Measurements from ENCODE around the gene TXNDC11. TPM values are rescaled to one million over a fixed set of nuclear protein-coding genes. Genes with fewer than 3 reads are reported as not detected.

The TXNDC11 gene
- total RNA-seq, 1 donor from 2014 or later, result 14.1 TPM

GRCh38 chr16:11635113-11635652, 107.5 kb downstream of the TXNDC11 start:
- Histone ChIP-seq H3K4me3 (ENCODE audit: low read length in 3 of 3) (no peak overlapping the region), H3K9me3 (ENCODE audit: control insufficient read depth in 3 of 3, low read length in 3 of 3) (no peaks in the 10 kb centered on the region), H3K27ac (ENCODE audit: low read depth, low read length) (no peak overlapping the region), H3K4me1 (ENCODE audit: control insufficient read depth in 3 of 3, insufficient read depth in 3 of 3, low read length in 3 of 3) (peaks cover 6 to 17% (median 9%) of the 10 kb centered on the region in 3 donors), H3K9ac (ENCODE audit: low read depth in 1 of 3, low read length in 3 of 3) (no peak overlapping the region), H3K27me3 (ENCODE audit: control insufficient read depth in 3 of 3, insufficient read depth in 3 of 3, low read length in 3 of 3) (no peaks in the 10 kb centered on the region), H3K36me3 (ENCODE audit: control insufficient read depth in 3 of 3, insufficient read depth in 3 of 3, low read length in 3 of 3) (no peaks in the 10 kb centered on the region)

- Histone ChIP-seq H3K9me3 (ENCODE audit: control insufficient read depth in 3 of 3, low read length in 3 of 3) (no peaks in the 10 kb centered on the region), H3K27ac (ENCODE audit: low read depth, low read length) (no peak overlapping the region), H3K27me3 (ENCODE audit: control insufficient read depth in 3 of 3, insufficient read depth in 3 of 3, low read length in 3 of 3) (no peaks in the 10 kb centered on the region), H3K4me1 (ENCODE audit: control insufficient read depth in 3 of 3, insufficient read depth in 3 of 3, low read length in 3 of 3) (peaks cover 0 to 10% (median 3%) of the 10 kb centered on the region in 3 donors), H3K4me3 (ENCODE audit: low read length in 3 of 3) (no peak overlapping the region), H3K9ac (ENCODE audit: low read depth in 1 of 3, low read length in 3 of 3) (no peak overlapping the region), H3K36me3 (ENCODE audit: control insufficient read depth in 3 of 3, insufficient read depth in 3 of 3, low read length in 3 of 3) (no peaks in the 10 kb centered on the region)
Measured at GRCh38 chr16:11634312-11634711, 108.3 kb downstream of the TXNDC11 start.

GRCh38 chr16:11633113-11633512, 109.5 kb downstream of the TXNDC11 start:
- Histone ChIP-seq H3K9ac (ENCODE audit: low read depth in 1 of 3, low read length in 3 of 3) (no peak overlapping the region), H3K27me3 (ENCODE audit: control insufficient read depth in 3 of 3, insufficient read depth in 3 of 3, low read length in 3 of 3) (no peaks in the 10 kb centered on the region), H3K4me1 (ENCODE audit: control insufficient read depth in 3 of 3, insufficient read depth in 3 of 3, low read length in 3 of 3) (peaks cover 0 to 10% (median 3%) of the 10 kb centered on the region in 3 donors), H3K27ac (ENCODE audit: low read depth, low read length) (peak overlapping the region; percentile 25), H3K36me3 (ENCODE audit: control insufficient read depth in 3 of 3, insufficient read depth in 3 of 3, low read length in 3 of 3) (no peaks in the 10 kb centered on the region), H3K9me3 (ENCODE audit: control insufficient read depth in 3 of 3, low read length in 3 of 3) (no peaks in the 10 kb centered on the region), H3K4me3 (ENCODE audit: low read length in 3 of 3) (no peak overlapping the region)

DNA sequence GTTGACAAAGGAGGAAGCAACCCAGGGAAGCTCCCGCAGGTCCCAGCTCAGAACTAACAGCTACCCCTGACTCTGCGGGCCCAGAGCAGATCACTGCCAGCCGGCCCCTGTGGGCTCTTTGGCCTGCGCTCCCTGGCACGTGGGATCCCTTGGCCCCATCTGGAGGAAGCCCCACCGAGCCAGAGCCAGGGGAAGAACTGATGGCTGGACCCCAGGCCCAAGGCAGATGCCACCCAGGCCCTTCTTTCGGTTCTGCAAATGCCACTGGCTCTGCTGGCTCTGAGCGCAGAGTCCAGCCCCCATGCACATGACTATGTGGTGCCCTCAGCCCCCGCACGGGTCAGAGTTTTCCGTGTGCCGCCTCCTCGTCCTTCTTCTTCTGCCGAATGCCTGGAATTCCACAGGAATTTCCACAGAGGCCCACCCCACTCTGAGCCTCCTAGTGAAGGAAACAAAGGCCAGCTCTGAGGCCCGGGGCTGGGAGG, 110.2 kb downstream of the TXNDC11 start:
- Histone ChIP-seq H3K9ac (ENCODE audit: low read depth in 1 of 3, low read length in 3 of 3) (no peak overlapping the region), H3K36me3 (ENCODE audit: control insufficient read depth in 3 of 3, insufficient read depth in 3 of 3, low read length in 3 of 3) (no peaks in the 10 kb centered on the region), H3K4me1 (ENCODE audit: control insufficient read depth in 3 of 3, insufficient read depth in 3 of 3, low read length in 3 of 3) (peaks cover 0 to 10% (median 3%) of the 10 kb centered on the region in 3 donors), H3K9me3 (ENCODE audit: control insufficient read depth in 3 of 3, low read length in 3 of 3) (no peaks in the 10 kb centered on the region), H3K27ac (ENCODE audit: low read depth, low read length) (peak overlapping the region; percentile 25), H3K27me3 (ENCODE audit: control insufficient read depth in 3 of 3, insufficient read depth in 3 of 3, low read length in 3 of 3) (no peaks in the 10 kb centered on the region), H3K4me3 (ENCODE audit: low read length in 3 of 3) (no peak overlapping the region)

DNA sequence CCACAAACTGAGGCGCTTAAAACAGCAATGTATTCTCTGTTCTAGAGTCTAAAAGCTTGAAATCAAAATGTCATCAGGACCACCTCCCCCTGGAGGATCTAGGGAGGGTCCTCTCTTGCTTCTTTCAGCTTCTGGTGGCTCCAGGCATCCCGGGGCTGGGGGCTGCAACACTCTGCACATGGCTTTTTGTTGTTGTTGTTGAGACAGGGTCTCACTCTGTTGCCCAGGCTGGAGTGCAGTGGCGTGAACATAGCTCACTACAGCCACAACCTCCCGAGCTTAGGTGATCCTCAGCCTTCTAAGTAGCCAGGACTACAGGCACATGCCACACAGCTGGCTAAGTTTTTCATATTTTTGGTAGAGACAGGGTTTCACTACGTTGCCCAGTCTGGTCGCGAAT, 111.4 kb downstream of the TXNDC11 start:
- no peak overlapping the region for H3K27ac ChIP-seq (ENCODE audit: low read depth, low read length)
- H3K27me3 ChIP-seq (ENCODE audit: control insufficient read depth in 3 of 3, insufficient read depth in 3 of 3, low read length in 3 of 3), result no peaks in the 10 kb centered on the region
- no peaks in the 10 kb centered on the region for H3K9me3 ChIP-seq (ENCODE audit: control insufficient read depth in 3 of 3, low read length in 3 of 3)
- H3K36me3 ChIP-seq (ENCODE audit: control insufficient read depth in 3 of 3, insufficient read depth in 3 of 3, low read length in 3 of 3), result no peaks in the 10 kb centered on the region
- no peak overlapping the region for H3K4me3 ChIP-seq (ENCODE audit: low read length in 3 of 3)
- peaks cover 0 to 10% (median 3%) of the 10 kb centered on the region in 3 donors for H3K4me1 ChIP-seq (ENCODE audit: control insufficient read depth in 3 of 3, insufficient read depth in 3 of 3, low read length in 3 of 3)
- H3K9ac ChIP-seq (ENCODE audit: low read depth in 1 of 3, low read length in 3 of 3), result no peak overlapping the region

DNA sequence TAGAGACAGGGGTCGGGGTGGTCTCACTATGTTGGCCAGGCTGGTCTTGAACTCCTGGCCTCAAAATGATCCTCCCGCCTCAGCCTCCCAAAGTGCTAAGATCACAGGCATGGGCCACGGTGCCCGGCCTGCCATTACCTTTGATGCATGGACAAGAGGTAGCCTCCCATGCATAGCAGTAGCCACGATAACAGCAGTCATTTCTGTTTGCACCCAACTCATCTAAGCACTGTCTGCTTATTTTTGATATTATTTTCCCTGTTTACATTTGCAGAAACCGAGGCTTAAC, 111.9 kb downstream of the TXNDC11 start:
- no peaks in the 10 kb centered on the region for H3K9me3 ChIP-seq (ENCODE audit: control insufficient read depth in 3 of 3, low read length in 3 of 3)
- H3K27me3 ChIP-seq (ENCODE audit: control insufficient read depth in 3 of 3, insufficient read depth in 3 of 3, low read length in 3 of 3), result no peaks in the 10 kb centered on the region
- H3K9ac ChIP-seq (ENCODE audit: low read depth in 1 of 3, low read length in 3 of 3), result no peak overlapping the region
- H3K4me1 ChIP-seq (ENCODE audit: control insufficient read depth in 3 of 3, insufficient read depth in 3 of 3, low read length in 3 of 3), result peaks cover 0 to 10% (median 3%) of the 10 kb centered on the region in 3 donors
- H3K4me3 ChIP-seq (ENCODE audit: low read length in 3 of 3), result no peak overlapping the region
- no peak overlapping the region for H3K27ac ChIP-seq (ENCODE audit: low read depth, low read length)
- no peaks in the 10 kb centered on the region for H3K36me3 ChIP-seq (ENCODE audit: control insufficient read depth in 3 of 3, insufficient read depth in 3 of 3, low read length in 3 of 3)

DNA sequence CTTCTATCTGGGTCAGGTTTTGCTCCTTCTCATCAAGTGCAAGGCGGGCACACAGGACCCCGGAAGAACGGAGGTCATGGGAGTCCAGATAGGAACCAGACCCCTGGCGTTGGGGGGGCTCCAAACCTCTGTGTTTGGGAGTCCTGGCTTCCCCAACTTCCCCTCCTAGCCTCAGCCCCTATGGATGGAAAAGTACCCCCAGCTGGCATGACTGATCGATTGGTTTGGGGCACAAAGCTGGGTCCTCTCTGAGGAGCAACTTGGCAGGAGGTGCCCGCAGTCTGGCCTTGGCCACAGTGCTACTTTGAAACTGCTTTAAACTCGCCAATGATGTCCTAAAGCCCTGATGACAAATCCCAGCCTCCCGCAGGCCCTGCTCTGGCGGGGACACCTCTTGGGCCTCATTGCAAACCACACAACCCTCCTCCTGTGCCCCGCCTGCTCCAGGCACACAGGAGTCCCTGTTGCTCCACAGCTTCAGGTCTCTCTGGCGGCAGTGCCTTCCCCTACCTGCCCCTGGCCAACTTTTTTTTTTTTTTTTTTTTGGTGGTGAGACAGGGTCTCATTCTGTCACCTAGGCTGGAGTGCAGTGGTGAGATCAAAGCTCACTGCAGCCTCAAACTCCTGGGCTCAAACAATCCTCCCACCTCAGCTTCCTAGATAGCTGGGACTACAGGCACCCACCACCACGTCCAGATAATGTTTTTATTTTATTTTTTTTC, 112.5 kb downstream of the TXNDC11 start:
- no peaks in the 10 kb centered on the region for H3K27me3 ChIP-seq (ENCODE audit: control insufficient read depth in 3 of 3, insufficient read depth in 3 of 3, low read length in 3 of 3)
- peaks cover 0 to 10% (median 3%) of the 10 kb centered on the region in 3 donors for H3K4me1 ChIP-seq (ENCODE audit: control insufficient read depth in 3 of 3, insufficient read depth in 3 of 3, low read length in 3 of 3)
- no peak overlapping the region for H3K4me3 ChIP-seq (ENCODE audit: low read length in 3 of 3)
- H3K9me3 ChIP-seq (ENCODE audit: control insufficient read depth in 3 of 3, low read length in 3 of 3), result no peaks in the 10 kb centered on the region
- no peaks in the 10 kb centered on the region for H3K36me3 ChIP-seq (ENCODE audit: control insufficient read depth in 3 of 3, insufficient read depth in 3 of 3, low read length in 3 of 3)
- H3K9ac ChIP-seq (ENCODE audit: low read depth in 1 of 3, low read length in 3 of 3), result no peak overlapping the region
- H3K27ac ChIP-seq (ENCODE audit: low read depth, low read length), result no peak overlapping the region

Small RNAs within 50 kb of the gene (small RNA-seq; reads per million reads assigned to genes)
- not detected for gene RF00017

Other genes starting within 250 kb of the TXNDC11 start
- gene LITAF, start 155.9 kb downstream of the TXNDC11 start, total RNA-seq, result 17.2 TPM
- gene SNN, start 74.4 kb downstream of the TXNDC11 start, total RNA-seq, result 14.6 TPM
- gene ZC3H7A, start 54.4 kb upstream of the TXNDC11 start, total RNA-seq, result 33.9 TPM
- gene RSL1D1, start 108.7 kb upstream of the TXNDC11 start, total RNA-seq, result 75.2 TPM
- gene GSPT1, start 173.1 kb upstream of the TXNDC11 start, total RNA-seq, result 60.5 TPM
- 3.1 TPM for gene NPIPB2, start 199.2 kb upstream of the TXNDC11 start, total RNA-seq
- gene TNFRSF17, start 222.4 kb upstream of the TXNDC11 start, total RNA-seq, result not detected
- 16.2 TPM for gene SNX29, start 233.9 kb upstream of the TXNDC11 start, total RNA-seq

Measured in skeletal muscle tissue (tissue), 5 donors.